Measurements from ENCODE around the gene ACSS1.

Gene ACSS1

DNA sequence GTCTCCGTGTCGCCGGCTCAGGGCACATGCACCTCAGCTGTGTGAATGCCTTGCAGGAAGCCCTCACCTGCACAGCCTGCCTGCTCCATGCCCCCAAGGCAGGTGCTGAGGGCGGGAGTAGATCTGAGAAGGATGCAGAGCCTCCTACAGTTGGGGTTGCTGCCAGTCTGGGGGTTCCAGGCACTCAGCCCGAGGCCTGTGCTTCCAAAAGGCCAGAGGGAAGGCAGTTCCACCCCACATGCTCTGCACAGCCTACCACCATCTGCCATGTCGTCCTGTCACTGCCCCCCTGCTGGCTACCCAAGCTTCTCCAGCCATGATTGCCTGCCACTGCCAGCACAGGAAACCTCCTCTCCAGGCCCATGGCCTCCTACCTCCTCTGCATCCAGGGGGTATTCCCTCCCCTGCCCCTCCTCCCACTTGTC is 19.3 kb downstream of the ACSS1 start:
- ChIA-PET CTCF (no interaction called here), POLR2A (no interaction called here)
- no peak overlapping the region for H3K4me3 ChIP-seq (ENCODE audit: low read depth, low read length)
- TF ChIP-seq, protein P1, sequence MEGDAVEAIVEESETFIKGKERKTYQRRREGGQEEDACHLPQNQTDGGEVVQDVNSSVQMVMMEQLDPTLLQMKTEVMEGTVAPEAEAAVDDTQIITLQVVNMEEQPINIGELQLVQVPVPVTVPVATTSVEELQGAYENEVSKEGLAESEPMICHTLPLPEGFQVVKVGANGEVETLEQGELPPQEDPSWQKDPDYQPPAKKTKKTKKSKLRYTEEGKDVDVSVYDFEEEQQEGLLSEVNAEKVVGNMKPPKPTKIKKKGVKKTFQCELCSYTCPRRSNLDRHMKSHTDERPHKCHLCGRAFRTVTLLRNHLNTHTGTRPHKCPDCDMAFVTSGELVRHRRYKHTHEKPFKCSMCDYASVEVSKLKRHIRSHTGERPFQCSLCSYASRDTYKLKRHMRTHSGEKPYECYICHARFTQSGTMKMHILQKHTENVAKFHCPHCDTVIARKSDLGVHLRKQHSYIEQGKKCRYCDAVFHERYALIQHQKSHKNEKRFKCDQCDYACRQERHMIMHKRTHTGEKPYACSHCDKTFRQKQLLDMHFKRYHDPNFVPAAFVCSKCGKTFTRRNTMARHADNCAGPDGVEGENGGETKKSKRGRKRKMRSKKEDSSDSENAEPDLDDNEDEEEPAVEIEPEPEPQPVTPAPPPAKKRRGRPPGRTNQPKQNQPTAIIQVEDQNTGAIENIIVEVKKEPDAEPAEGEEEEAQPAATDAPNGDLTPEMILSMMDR (IDR thresholded peaks at IDR 0.05; ENCODE audit: insufficient read depth, low read length, missing control alignments), result no peak
- DNase-seq (ENCODE audit: low read depth, low spot score), result no peak

DNA sequence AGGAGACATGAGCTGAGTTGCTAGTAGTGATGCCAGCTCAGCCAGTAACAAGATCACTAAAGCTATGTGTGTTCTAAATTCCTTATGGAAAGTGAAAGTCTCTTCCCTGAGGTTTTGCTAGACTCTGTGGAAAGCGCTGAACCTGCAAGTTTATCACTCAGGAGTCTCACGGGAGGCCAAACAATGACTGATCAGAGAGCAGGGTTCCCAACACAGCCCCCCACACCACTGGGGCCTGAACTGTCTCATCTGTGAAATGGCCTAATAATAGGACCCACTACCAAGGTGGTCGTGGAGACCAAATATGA is 19.9 kb downstream of the ACSS1 start:
- ChIA-PET POLR2A (no interaction called here), CTCF (interaction anchor here (1.5 kb wide), 1 partner anchor 12 kb away, joined by 3 read pairs; no protein-coding TSS in a partner anchor)
- H3K4me3 ChIP-seq (ENCODE audit: low read depth, low read length), result no peak overlapping the region

DNA sequence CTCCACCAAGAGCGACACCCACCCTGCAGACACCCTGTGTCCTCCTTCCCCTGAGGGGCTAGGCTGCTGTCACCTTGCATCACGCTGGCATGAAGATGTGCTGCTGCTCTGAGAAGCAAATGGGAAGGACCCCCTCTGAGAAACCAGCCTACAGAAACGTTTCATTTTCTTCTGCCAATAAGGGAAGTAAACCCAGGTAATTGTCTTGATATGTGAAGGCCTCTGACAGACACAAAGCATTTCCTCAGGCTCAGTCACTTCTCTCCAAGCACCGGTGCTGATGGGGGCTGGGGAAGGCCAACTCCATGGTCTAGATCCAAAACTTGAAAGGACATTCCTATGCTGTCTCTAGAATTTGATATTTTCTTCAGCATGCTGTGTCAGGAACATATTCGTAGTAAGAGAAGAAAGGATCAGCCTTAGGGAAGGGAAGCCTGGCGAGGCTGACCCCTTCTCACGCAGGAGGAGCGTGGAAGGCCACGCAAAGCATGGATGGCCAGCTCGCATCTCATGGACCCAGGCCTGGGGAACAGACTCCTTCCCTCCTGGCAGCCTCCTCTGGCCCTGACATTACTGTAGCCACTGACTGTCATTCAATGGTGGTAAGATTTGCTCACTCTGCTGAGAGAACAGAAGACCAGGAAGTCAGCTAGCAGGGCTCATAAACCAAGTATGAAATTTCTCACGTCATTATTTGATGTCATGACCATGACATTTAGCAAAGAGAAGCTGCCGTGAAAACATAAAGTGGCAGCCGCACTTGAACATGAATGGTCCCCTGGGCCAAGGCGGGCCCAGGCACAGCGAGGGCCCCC is 20.4 kb downstream of the ACSS1 start:
- CTCF ChIA-PET, result interaction anchor here (1.5 kb wide), 1 partner anchor 12 kb away, joined by 3 read pairs; no protein-coding TSS in a partner anchor

More for the DNA sequence above, 19.9 kb downstream of the ACSS1 start:
- TF ChIP-seq, protein P1 (IDR thresholded peaks at IDR 0.05; ENCODE audit: insufficient read depth, low read length, missing control alignments), result no peak
- DNase-seq (ENCODE audit: low read depth, low spot score), result no peak

DNA sequence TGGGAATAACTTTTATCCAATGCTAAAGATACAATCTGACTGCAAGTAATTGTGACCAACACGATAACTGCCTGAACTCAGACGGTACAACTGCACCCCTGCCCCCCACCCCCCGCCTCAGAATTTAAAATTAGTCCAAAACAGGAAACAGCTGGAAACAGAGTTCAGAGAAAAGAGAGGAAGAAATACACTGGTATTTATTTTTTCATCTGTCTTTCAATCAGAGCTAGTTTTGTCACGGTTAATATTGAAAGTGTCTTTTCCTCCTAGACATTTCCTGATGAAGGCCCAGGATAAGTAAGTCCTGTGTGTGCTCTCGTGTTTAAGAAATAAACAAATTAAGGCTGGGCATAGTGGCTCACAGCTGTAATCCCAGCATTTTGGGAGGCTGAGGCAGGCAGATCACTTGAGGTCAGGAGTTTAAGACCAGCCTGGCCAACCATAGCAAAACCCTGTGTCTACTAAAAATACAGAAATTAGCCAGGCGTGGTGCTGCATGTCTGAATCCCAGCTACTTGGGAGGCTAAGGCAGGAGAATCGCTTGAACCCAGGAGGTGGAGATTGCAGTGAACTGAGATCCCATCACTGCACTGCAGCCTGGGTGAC is 21.5 kb downstream of the ACSS1 start:
- H3K4me3 ChIP-seq (ENCODE audit: low read depth, low read length), result no peak overlapping the region
- DNase-seq (ENCODE audit: low read depth, low spot score), result no peak
- ChIA-PET CTCF (interaction anchor here (1.2 to 1.5 kb wide), 2 partner anchors 9 to 13 kb away, joined by 3 to 4 read pairs; no protein-coding TSS in a partner anchor), POLR2A (no interaction called here)
- TF ChIP-seq, protein P1 (IDR thresholded peaks at IDR 0.05; ENCODE audit: insufficient read depth, low read length, missing control alignments), result no peak

More for the DNA sequence above, 20.4 kb downstream of the ACSS1 start:
- no peak for DNase-seq (ENCODE audit: low read depth, low spot score)
- H3K4me3 ChIP-seq (ENCODE audit: low read depth, low read length), result no peak overlapping the region
- TF ChIP-seq, protein P1 (IDR thresholded peaks at IDR 0.05; ENCODE audit: insufficient read depth, low read length, missing control alignments), result no peak
- POLR2A ChIA-PET, result no interaction called here

DNA sequence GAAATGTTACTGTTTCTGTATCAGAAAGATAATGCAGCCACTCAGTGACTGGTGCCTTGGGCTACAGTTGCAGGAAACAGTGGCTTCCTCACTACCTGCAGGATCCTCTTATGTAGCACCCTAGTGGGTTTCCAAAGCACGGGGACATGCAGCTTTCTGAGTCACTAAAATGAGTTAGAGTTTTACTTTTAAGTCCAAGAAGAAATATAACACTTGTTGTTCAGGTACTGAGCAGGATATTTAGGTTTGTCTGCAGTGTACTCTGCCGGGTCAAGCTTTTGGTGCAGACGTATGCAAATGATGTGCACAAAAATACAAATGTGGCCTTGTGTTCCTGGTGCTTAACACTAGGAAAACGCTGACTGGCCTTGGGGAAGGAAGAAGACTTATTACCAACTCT is 22.0 kb downstream of the ACSS1 start:
- H3K4me3 ChIP-seq (ENCODE audit: low read depth, low read length), result no peak overlapping the region
- TF ChIP-seq, protein P1 (IDR thresholded peaks at IDR 0.05; ENCODE audit: insufficient read depth, low read length, missing control alignments), result no peak
- ChIA-PET POLR2A (no interaction called here), CTCF (interaction anchor here (1.2 kb wide), 1 partner anchor 9 kb away, joined by 4 read pairs; no protein-coding TSS in a partner anchor)
- DNase-seq (ENCODE audit: low read depth, low spot score), result no peak

DNA sequence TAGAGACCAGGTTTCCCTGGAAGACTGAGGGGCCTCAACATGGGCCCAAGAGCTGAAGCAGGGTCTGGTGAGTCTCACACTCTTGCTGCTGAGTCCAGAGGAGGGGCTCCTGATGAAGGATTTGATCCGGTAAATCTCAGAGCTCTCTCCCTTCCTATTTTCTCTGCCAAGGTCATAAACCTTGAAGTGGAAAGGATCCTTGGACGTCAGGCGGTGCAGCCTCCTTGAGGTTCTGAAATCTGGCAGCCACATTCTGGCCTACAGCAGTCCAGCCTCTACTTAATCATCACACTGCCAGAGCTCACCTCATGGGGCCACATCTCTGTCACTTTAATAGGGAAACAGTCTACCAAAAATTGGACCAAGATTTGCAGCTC is 24.0 kb downstream of the ACSS1 start:
- DNase-seq (ENCODE audit: low read depth, low spot score), result no peak
- TF ChIP-seq, protein P1 (IDR thresholded peaks at IDR 0.05; ENCODE audit: insufficient read depth, low read length, missing control alignments), result no peak
- ChIA-PET CTCF (no interaction called here), POLR2A (no interaction called here)
- no peak overlapping the region for H3K4me3 ChIP-seq (ENCODE audit: low read depth, low read length)
